Astrocyte (in vitro differentiated cells and primary cell): ENCODE results near the gene SULF2. TPM values are rescaled to one million over a fixed set of nuclear protein-coding genes. Genes with fewer than 3 reads are reported as not detected.

Experiments used
- DNase-seq: peaks from one replicate; pipeline ENCODE4 v3.0.0-alpha.2; 2010; ENCODE audit warnings: low read depth
- FAIRE-seq: peaks from 2 replicates; lab custom pipeline; 2011; peaks lifted over from hg19 to GRCh38; lab: Jason Lieb, UNC
- H2AFZ ChIP-seq: 2 replicates; pipeline ENCODE4 v1.6.0; 2012; ENCODE audit warnings: low read depth, low read length, inconsistent platforms
- H3K27ac ChIP-seq: 2 replicates; pipeline ENCODE4 v1.5.1; 2011; ENCODE audit warnings: low read depth, low read length, inconsistent platforms
- H3K27me3 ChIP-seq: 2 replicates; pipeline ENCODE4 v1.6.0; 2011; ENCODE audit warnings: low read length, inconsistent platforms; ENCODE audit not compliant: insufficient read depth
- H3K36me3 ChIP-seq: 2 replicates; pipeline ENCODE4 v1.5.1; 2011; ENCODE audit warnings: low read length, inconsistent platforms; ENCODE audit not compliant: insufficient read depth
- H3K4me1 ChIP-seq: 2 replicates; pipeline ENCODE4 v1.5.1; 2011; ENCODE audit warnings: low read length, inconsistent platforms; ENCODE audit not compliant: insufficient read depth
- H3K4me2 ChIP-seq: 2 replicates; pipeline ENCODE4 v1.6.0; 2012; ENCODE audit warnings: low read length, inconsistent platforms
- H3K4me3 ChIP-seq: 2 replicates; pipeline ENCODE4 v1.5.1; 2011; ENCODE audit warnings: low read depth, mild to moderate bottlenecking, low read length, inconsistent platforms; ENCODE audit not compliant: insufficient read depth
- H3K79me2 ChIP-seq: 2 replicates; pipeline ENCODE4 v1.6.0; 2012; ENCODE audit warnings: mild to moderate bottlenecking, low read length, inconsistent platforms; ENCODE audit not compliant: insufficient read depth
- H3K9ac ChIP-seq: 2 replicates; pipeline ENCODE4 v1.6.0; 2012; ENCODE audit warnings: mild to moderate bottlenecking, low read length, inconsistent platforms
- H3K9me3 ChIP-seq: 2 replicates; pipeline ENCODE4 v1.5.1; 2012; ENCODE audit warnings: low read depth, mild to moderate bottlenecking, low read length, inconsistent platforms; ENCODE audit not compliant: insufficient read depth
- H4K20me1 ChIP-seq: 2 replicates; pipeline ENCODE4 v1.6.0; 2012; ENCODE audit warnings: low read length, inconsistent platforms; ENCODE audit not compliant: insufficient read depth
- H3K27ac Mint-ChIP-seq: one replicate; pipeline ENCODE4 v1.8.0; 2021; ENCODE audit warnings: mild to moderate bottlenecking, mixed read lengths; ENCODE audit not compliant: unreplicated experiment
- H3K27me3 Mint-ChIP-seq: one replicate; pipeline ENCODE4 v1.8.0; 2021; ENCODE audit warnings: low read depth, mixed read lengths; ENCODE audit not compliant: unreplicated experiment
- H3K36me3 Mint-ChIP-seq: one replicate; pipeline ENCODE4 v1.8.0; 2021; ENCODE audit warnings: low read depth, mixed read lengths; ENCODE audit not compliant: unreplicated experiment
- H3K4me1 Mint-ChIP-seq: one replicate; pipeline ENCODE4 v1.8.0; 2021; ENCODE audit warnings: low read depth, mixed read lengths; ENCODE audit not compliant: unreplicated experiment
- H3K4me3 Mint-ChIP-seq: one replicate; pipeline ENCODE4 v1.8.0; 2021; ENCODE audit warnings: mild to moderate bottlenecking, moderate library complexity, mixed read lengths; ENCODE audit not compliant: unreplicated experiment
- H3K9me3 Mint-ChIP-seq: one replicate; pipeline ENCODE4 v1.8.0; 2021; ENCODE audit warnings: mild to moderate bottlenecking, mixed read lengths; ENCODE audit not compliant: unreplicated experiment
- EZH2 ChIP-seq: IDR thresholded peaks from 2 replicates; pipeline ENCODE4 v1.6.1; 2012; ENCODE audit warnings: mild to moderate bottlenecking, low read length, inconsistent platforms; ENCODE audit not compliant: insufficient read depth
- total RNA-seq: library from RNA; stranded (reverse); gene quantifications from 2 replicates; pipeline ENCODE4 v1.2.1, GENCODE V29; 2021
- TF ChIP-seq, protein P1 (sequence below): IDR thresholded peaks from 2 replicates; pipeline ENCODE4 v1.5.1; 2011; ENCODE audit warnings: low read depth, mild to moderate bottlenecking, inconsistent platforms, low read length, moderate library complexity; ENCODE audit not compliant: insufficient read depth

SULF2 gene
- total RNA-seq, 1 donor from 2014 or later: 139 TPM

DNA sequence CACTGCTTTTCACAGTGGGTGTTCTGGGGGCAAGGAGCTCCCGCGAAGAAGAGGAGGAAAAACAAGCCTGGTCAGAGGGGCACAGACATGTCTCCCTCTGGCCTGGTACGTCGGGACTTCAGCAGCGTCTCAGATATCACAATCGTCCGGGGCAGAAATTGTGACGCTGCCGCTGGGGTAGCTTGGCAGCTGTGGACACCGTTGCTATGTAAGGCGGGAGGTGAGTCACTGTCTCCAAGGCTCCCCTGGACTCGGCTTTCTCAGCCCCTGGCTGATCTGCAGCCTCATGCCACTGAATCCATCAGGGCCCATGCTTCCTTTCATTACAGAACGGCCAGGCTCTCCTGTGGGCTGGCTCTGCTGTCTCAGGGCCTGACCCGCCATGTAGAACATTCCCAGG lies 98.7 kb downstream of the SULF2 start:
- Histone ChIP-seq H3K4me1 (peaks cover 22% of the 10 kb centered on the region), H2AFZ (peak overlapping the region; percentile 68), H3K4me2 (peak overlapping the region; percentile 65), H3K27ac (peak overlapping the region; percentile 85), H3K79me2 (no peaks in the 10 kb centered on the region), H3K36me3 (no peaks in the 10 kb centered on the region), H3K9me3 (peaks cover 16% of the 10 kb centered on the region), H3K9ac (peak overlapping the region; percentile 78), H3K4me3 (no peak overlapping the region), H3K27me3 (no peaks in the 10 kb centered on the region), H4K20me1 (no peaks in the 10 kb centered on the region)
- no peak overlapping the region for H3K4me3 Mint-ChIP-seq
- TF ChIP-seq EZH2: no peak
- TF ChIP-seq, protein P1, sequence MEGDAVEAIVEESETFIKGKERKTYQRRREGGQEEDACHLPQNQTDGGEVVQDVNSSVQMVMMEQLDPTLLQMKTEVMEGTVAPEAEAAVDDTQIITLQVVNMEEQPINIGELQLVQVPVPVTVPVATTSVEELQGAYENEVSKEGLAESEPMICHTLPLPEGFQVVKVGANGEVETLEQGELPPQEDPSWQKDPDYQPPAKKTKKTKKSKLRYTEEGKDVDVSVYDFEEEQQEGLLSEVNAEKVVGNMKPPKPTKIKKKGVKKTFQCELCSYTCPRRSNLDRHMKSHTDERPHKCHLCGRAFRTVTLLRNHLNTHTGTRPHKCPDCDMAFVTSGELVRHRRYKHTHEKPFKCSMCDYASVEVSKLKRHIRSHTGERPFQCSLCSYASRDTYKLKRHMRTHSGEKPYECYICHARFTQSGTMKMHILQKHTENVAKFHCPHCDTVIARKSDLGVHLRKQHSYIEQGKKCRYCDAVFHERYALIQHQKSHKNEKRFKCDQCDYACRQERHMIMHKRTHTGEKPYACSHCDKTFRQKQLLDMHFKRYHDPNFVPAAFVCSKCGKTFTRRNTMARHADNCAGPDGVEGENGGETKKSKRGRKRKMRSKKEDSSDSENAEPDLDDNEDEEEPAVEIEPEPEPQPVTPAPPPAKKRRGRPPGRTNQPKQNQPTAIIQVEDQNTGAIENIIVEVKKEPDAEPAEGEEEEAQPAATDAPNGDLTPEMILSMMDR: no peak
- H3K9me3 Mint-ChIP-seq: peaks cover 2% of the 10 kb centered on the region
- DNase-seq (peak; percentile 96), FAIRE-seq (no peak)
- H3K27me3 Mint-ChIP-seq: no peaks in the 10 kb centered on the region
- H3K4me1 Mint-ChIP-seq: peaks cover 38% of the 10 kb centered on the region
- peak overlapping the region; percentile 97 for H3K27ac Mint-ChIP-seq
- H3K36me3 Mint-ChIP-seq: peaks cover 4% of the 10 kb centered on the region

DNA sequence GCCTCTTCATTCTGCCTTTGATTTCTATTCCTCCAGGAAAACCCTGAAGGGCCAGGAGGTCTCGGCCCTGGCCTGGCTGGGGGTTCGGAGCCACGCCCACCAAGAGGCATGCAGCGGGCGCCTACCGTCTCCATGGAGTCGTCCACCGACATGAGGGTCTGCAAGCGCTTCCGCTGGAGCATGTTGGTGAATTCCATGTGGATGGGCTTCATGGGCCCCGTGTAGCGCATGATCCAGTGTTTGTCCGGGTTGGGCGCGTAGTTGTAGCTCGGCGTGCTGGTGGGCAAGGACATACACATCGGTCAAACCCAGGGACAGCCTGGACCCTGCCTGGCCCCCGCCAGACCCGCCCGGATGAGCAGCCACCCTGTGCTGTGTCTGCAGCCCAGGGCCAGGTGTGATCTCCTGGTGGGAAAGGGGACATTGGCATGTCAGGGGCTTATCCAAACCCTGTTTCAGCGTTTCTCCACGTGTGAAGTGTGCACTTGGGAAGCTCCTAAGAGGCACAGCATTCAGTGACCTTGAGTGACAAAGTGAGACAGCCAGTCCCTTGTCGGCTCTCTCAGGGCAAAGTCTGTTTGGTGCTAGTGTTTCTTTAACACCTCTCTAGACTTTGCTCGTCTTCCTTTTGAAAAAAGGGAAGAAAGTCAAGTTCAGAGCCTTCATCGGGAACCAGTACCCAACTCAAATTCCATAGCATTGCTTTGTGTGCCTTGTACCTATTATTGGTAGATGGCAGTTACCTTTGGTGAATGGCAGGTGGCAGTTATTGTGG lies 100.8 kb downstream of the SULF2 start:
- Histone ChIP-seq H3K27ac (no peak overlapping the region), H3K27me3 (no peaks in the 10 kb centered on the region), H3K79me2 (no peaks in the 10 kb centered on the region), H3K4me2 (no peak overlapping the region), H3K4me1 (peaks cover 25% of the 10 kb centered on the region), H2AFZ (no peak overlapping the region), H3K36me3 (no peaks in the 10 kb centered on the region), H4K20me1 (no peaks in the 10 kb centered on the region), H3K9me3 (no peaks in the 10 kb centered on the region), H3K9ac (no peak overlapping the region), H3K4me3 (no peak overlapping the region)
- H3K27ac Mint-ChIP-seq: no peak overlapping the region
- peaks cover 31% of the 10 kb centered on the region for H3K4me1 Mint-ChIP-seq
- no peak for DNase-seq
- peaks cover 2% of the 10 kb centered on the region for H3K9me3 Mint-ChIP-seq
- FAIRE-seq: no peak
- H3K36me3 Mint-ChIP-seq: peaks cover 4% of the 10 kb centered on the region
- H3K27me3 Mint-ChIP-seq: no peaks in the 10 kb centered on the region
- TF ChIP-seq EZH2: no peak
- TF ChIP-seq, protein P1: no peak
- no peak overlapping the region for H3K4me3 Mint-ChIP-seq

DNA sequence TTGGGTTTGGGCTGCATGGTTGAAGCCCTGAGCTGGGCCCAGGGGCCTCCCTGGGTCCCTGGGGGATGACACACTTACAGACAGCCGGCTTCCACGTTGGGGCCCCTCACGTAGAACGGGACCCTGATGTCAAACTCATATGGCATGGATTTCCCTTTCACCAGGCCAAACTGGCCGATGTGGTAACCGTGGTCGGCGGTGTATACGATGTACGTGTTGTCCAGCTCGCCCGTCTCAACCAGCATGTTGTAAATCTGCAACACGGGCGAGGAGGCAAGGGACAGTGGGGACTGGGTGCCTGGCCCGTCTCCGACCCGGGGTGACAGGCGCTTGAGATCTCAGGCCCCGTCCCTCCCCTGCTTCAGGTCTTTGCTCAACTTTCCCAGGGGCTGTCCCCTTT lies 102.4 kb downstream of the SULF2 start:
- FAIRE-seq (no peak), DNase-seq (no peak)
- no peaks in the 10 kb centered on the region for H3K27me3 Mint-ChIP-seq
- H4K20me1 ChIP-seq: no peaks in the 10 kb centered on the region
- peaks cover 2% of the 10 kb centered on the region for H3K9me3 Mint-ChIP-seq
- no peak overlapping the region for H3K27ac Mint-ChIP-seq
- H3K4me1 ChIP-seq: peaks cover 15% of the 10 kb centered on the region
- H3K4me1 Mint-ChIP-seq: peaks cover 23% of the 10 kb centered on the region
- no peak overlapping the region for H3K4me3 ChIP-seq
- no peaks in the 10 kb centered on the region for H3K79me2 ChIP-seq
- no peaks in the 10 kb centered on the region for H3K9me3 ChIP-seq
- H3K27ac ChIP-seq: no peak overlapping the region
- H3K27me3 ChIP-seq: no peaks in the 10 kb centered on the region
- H3K4me2 ChIP-seq: no peak overlapping the region
- H2AFZ ChIP-seq: no peak overlapping the region
- no peak overlapping the region for H3K9ac ChIP-seq
- no peaks in the 10 kb centered on the region for H3K36me3 ChIP-seq
- H3K4me3 Mint-ChIP-seq: no peak overlapping the region
- TF ChIP-seq, protein P1: no peak
- no peak for TF ChIP-seq EZH2
- peaks cover 4% of the 10 kb centered on the region for H3K36me3 Mint-ChIP-seq
